Trophoblast cell (in vitro differentiated cells and primary cell): ENCODE results near the gene PIK3C2B.

Experiments used
- DNase-seq, 2 donors: peaks; one replicate each; pipeline ENCODE4 v3.0.0-alpha.2; 2016
- H2AFZ ChIP-seq: 2 replicates; pipeline ENCODE4 v1.6.1; 2013; ENCODE audit warnings: low read length, moderate library complexity, mild to moderate bottlenecking; ENCODE audit not compliant: insufficient read depth, poor library complexity
- H2AK5ac ChIP-seq: 2 replicates; pipeline ENCODE4 v1.6.1; 2013; ENCODE audit warnings: mild to moderate bottlenecking, low read length
- H2BK120ac ChIP-seq: 2 replicates; pipeline ENCODE4 v1.6.1; 2013; ENCODE audit warnings: low read length, mild to moderate bottlenecking, moderate library complexity; ENCODE audit not compliant: insufficient read depth, poor library complexity
- H2BK12ac ChIP-seq: 2 replicates; pipeline ENCODE4 v1.6.1; 2013; ENCODE audit warnings: mild to moderate bottlenecking, low read length, moderate library complexity
- H2BK5ac ChIP-seq: 2 replicates; pipeline ENCODE4 v1.6.1; 2013; ENCODE audit warnings: low read length, low read depth, moderate library complexity, mild to moderate bottlenecking; ENCODE audit not compliant: poor library complexity
- H3K14ac ChIP-seq: 2 replicates; pipeline ENCODE4 v1.6.1; 2013; ENCODE audit warnings: mild to moderate bottlenecking, low read length
- H3K18ac ChIP-seq: 2 replicates; pipeline ENCODE4 v1.6.1; 2013; ENCODE audit warnings: mild to moderate bottlenecking, low read length
- H3K23ac ChIP-seq: 2 replicates; pipeline ENCODE4 v1.6.1; 2013; ENCODE audit warnings: low read length
- H3K27ac ChIP-seq: 2 replicates; pipeline ENCODE4 v1.5.1; 2013; ENCODE audit warnings: low read depth, mild to moderate bottlenecking, inconsistent platforms, low read length, moderate library complexity
- H3K27me3 ChIP-seq: 2 replicates; pipeline ENCODE4 v1.6.1; 2013; ENCODE audit warnings: inconsistent platforms, mild to moderate bottlenecking, low read length, moderate library complexity; ENCODE audit not compliant: insufficient read depth
- H3K36me3 ChIP-seq, 2 experiments: 1 replicate in 1 of 2; 2 replicates in 1 of 2; pipeline ENCODE4 v1.6.1; 2013; ENCODE audit warnings: low read length in 2 of 2, mild to moderate bottlenecking in 2 of 2, moderate library complexity in 1 of 2; ENCODE audit not compliant: insufficient read depth in 2 of 2, control insufficient read depth in 1 of 2
- H3K4ac ChIP-seq: 2 replicates; pipeline ENCODE4 v1.6.1; 2013; ENCODE audit warnings: low read depth, mild to moderate bottlenecking, low read length, moderate library complexity
- H3K4me1 ChIP-seq, 2 experiments: 1 replicate in 1 of 2; 2 replicates in 1 of 2; pipeline ENCODE4 v1.6.1; 2013; ENCODE audit warnings: low read length in 2 of 2, mild to moderate bottlenecking in 2 of 2, moderate library complexity in 1 of 2; ENCODE audit not compliant: insufficient read depth in 2 of 2, control insufficient read depth in 1 of 2
- H3K4me2 ChIP-seq: 2 replicates; pipeline ENCODE4 v1.6.1; 2013; ENCODE audit warnings: inconsistent platforms, mild to moderate bottlenecking, low read length, moderate library complexity
- H3K4me3 ChIP-seq: 2 replicates; pipeline ENCODE4 v1.5.1; 2013; ENCODE audit warnings: mild to moderate bottlenecking, low read depth, low read length, inconsistent platforms
- H3K79me1 ChIP-seq: one replicate; pipeline ENCODE4 v1.6.1; 2013; ENCODE audit warnings: low read length
- H3K79me2 ChIP-seq: 2 replicates; pipeline ENCODE4 v1.6.1; 2013; ENCODE audit warnings: low read length, mild to moderate bottlenecking; ENCODE audit not compliant: control insufficient read depth, insufficient read depth, poor library complexity
- H3K9ac ChIP-seq: 2 replicates; pipeline ENCODE4 v1.6.1; 2013; ENCODE audit warnings: mild to moderate bottlenecking, low read length
- H3K9me3 ChIP-seq: 2 replicates; pipeline ENCODE4 v1.6.1; 2013; ENCODE audit warnings: low read depth, mild to moderate bottlenecking, control low read depth, inconsistent platforms, low read length; ENCODE audit not compliant: insufficient read depth
- H4K12ac ChIP-seq: 2 replicates; pipeline ENCODE4 v1.6.1; 2013; ENCODE audit warnings: low read depth, mild to moderate bottlenecking, low read length, moderate library complexity
- H4K8ac ChIP-seq: 2 replicates; pipeline ENCODE4 v1.6.1; 2013; ENCODE audit warnings: low read depth, mild to moderate bottlenecking, low read length, moderate library complexity
- H4K91ac ChIP-seq: one replicate; pipeline ENCODE4 v1.6.1; 2013; ENCODE audit warnings: low read depth, mild to moderate bottlenecking, low read length, moderate library complexity
- WGBS: extraction: QIAGEN DNeasy Blood & Tissue Kit; methylation state at CpG from one replicate; pipeline ENCODE4 v1.1.7; 2013; ENCODE audit warnings: missing lambda C conversion rate; ENCODE audit not compliant: insufficient read length, insufficient coverage; ENCODE audit errors: extremely low coverage; 5-methylcytosine and 5-hydroxymethylcytosine counted together

The PIK3C2B gene

DNA sequence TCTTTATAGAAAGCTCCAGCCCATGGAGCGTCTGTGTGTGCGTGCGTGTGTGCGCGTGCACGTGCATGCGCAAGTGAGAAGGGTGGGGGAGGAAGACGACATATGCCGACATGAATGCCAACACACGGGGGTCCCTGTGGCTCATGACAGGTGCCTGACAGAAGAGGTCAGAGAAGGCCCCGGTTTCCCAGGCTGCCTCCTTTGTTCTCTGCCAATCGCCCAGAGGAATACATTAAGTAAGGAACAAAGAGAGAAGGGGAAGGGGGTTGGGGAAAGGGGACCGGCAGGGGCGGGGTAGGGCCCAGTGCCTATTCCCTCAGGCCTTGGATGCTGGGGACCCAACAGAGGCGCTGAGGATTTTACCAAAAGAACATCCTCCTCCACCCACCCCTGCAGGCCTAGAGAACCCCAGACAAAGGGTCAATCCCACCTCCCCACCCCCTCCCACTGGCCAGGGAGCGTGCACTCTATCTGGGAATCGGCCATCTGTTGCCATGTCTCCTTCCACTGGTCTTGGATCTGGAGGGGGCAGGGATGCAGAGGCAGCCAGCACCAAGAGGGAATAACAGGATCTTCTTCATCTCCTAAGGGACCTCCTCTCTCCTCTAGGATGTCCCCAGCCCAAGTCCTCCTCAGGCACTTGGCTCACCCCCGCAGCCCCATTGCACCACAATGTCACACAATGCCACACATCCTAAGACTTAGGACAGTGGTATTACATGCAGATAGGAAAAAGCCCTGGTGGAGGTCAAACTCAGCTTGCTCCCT is 39.4 kb downstream of the PIK3C2B start:
- Histone ChIP-seq H3K23ac (no peak overlapping the region), H3K4me1 (peaks cover 0 to 3% of the 10 kb centered on the region in 2 experiments), H3K79me1 (no peaks in the 10 kb centered on the region), H4K91ac (no peak overlapping the region), H2BK5ac (no peak overlapping the region), H4K8ac (no peak overlapping the region), H4K12ac (no peak overlapping the region), H2AK5ac (no peak overlapping the region), H2BK12ac (no peak overlapping the region), H3K9ac (no peak overlapping the region), H3K36me3 (peaks cover 14 to 21% of the 10 kb centered on the region in 2 experiments), H2AFZ (no peak overlapping the region), H3K4ac (no peak overlapping the region), H3K27me3 (no peaks in the 10 kb centered on the region), H3K14ac (no peak overlapping the region), H3K4me2 (no peak overlapping the region), H3K4me3 (no peak overlapping the region), H2BK120ac (no peak overlapping the region), H3K18ac (no peak overlapping the region), H3K27ac (no peak overlapping the region), H3K79me2 (no peaks in the 10 kb centered on the region), H3K9me3 (no peaks in the 10 kb centered on the region)
- no CpG with 5 or more reads among the region's 18 CpGs for WGBS
- DNase-seq: no peak

DNA sequence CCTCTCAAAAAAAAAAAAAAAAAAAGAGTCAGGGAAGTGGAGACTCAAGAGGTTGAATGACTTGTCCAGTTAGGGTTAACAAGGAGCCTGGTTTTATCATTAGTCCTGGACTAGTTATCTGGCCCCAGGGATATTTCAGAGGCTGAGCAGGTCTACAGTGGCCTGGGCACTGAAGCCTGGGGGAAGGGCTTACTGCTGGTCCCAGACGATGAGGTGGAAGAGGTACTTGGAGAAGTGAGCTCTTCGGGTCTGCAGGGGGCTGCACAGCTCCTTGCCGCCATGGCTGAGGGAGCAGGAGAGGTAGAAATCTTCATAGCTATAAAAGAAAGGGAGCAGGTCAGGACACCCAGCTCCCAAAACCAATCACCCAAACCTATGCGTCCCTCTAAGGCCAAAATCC is 40.1 kb downstream of the PIK3C2B start:
- no peak overlapping the region for H3K9ac ChIP-seq
- no peak overlapping the region for H3K18ac ChIP-seq
- H3K9me3 ChIP-seq: no peaks in the 10 kb centered on the region
- peaks cover 0 to 3% of the 10 kb centered on the region in 2 experiments for H3K4me1 ChIP-seq
- no peak overlapping the region for H3K4ac ChIP-seq
- H3K36me3 ChIP-seq: peaks cover 8 to 16% of the 10 kb centered on the region in 2 experiments
- no peak overlapping the region for H4K12ac ChIP-seq
- no peak overlapping the region for H3K23ac ChIP-seq
- H3K27me3 ChIP-seq: no peaks in the 10 kb centered on the region
- H4K91ac ChIP-seq: no peak overlapping the region
- DNase-seq: no peak
- H2AFZ ChIP-seq: no peak overlapping the region
- no CpG with 5 or more reads among the region's 4 CpGs for WGBS
- no peak overlapping the region for H2BK120ac ChIP-seq
- H3K27ac ChIP-seq: no peak overlapping the region
- no peak overlapping the region for H3K4me3 ChIP-seq
- no peak overlapping the region for H3K4me2 ChIP-seq
- no peak overlapping the region for H2BK12ac ChIP-seq
- no peak overlapping the region for H4K8ac ChIP-seq
- H2BK5ac ChIP-seq: no peak overlapping the region
- no peak overlapping the region for H3K14ac ChIP-seq
- no peak overlapping the region for H2AK5ac ChIP-seq
- H3K79me1 ChIP-seq: no peaks in the 10 kb centered on the region
- no peaks in the 10 kb centered on the region for H3K79me2 ChIP-seq

DNA sequence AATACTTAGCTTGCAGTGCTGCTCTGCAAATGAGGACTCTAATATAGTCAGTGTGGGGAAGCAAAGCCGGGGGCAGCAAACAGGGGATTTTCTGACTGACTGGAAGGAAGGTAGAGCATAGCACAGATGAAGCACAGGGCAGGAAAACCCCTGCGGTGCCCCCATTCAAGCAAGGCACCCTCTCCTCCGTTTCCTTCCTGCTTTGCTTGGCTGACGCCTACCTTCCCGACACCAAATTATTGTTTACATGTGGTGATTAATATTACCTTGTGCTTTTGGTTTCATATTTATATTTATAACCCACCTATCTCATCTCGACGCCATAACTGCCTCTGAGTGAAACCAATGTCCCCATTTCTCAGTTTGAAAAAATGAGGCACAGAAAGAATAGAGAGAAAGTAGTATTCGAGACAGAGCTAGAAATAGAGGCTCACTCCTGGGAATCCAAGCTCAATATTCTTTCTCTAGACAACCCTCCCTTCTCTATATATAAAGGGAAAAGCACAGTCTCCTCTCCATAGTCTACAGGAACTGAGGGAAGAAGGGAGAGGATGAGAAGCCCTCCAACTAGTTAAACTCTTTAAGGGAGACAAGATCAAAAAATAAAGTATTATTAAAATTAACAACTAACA is 41.3 kb downstream of the PIK3C2B start:
- H2BK12ac ChIP-seq: no peak overlapping the region
- H3K18ac ChIP-seq: no peak overlapping the region
- H3K14ac ChIP-seq: no peak overlapping the region
- no peak overlapping the region for H2AK5ac ChIP-seq
- no peak overlapping the region for H3K4me2 ChIP-seq
- H3K79me1 ChIP-seq: no peaks in the 10 kb centered on the region
- peaks cover 0 to 3% of the 10 kb centered on the region in 2 experiments for H3K4me1 ChIP-seq
- H3K9me3 ChIP-seq: no peaks in the 10 kb centered on the region
- H2BK120ac ChIP-seq: no peak overlapping the region
- no peak overlapping the region for H4K91ac ChIP-seq
- no peak for DNase-seq
- H4K12ac ChIP-seq: no peak overlapping the region
- no peak overlapping the region for H2BK5ac ChIP-seq
- peaks cover 5 to 16% of the 10 kb centered on the region in 2 experiments for H3K36me3 ChIP-seq
- no peak overlapping the region for H3K23ac ChIP-seq
- H3K27ac ChIP-seq: no peak overlapping the region
- H3K4ac ChIP-seq: no peak overlapping the region
- H3K79me2 ChIP-seq: no peaks in the 10 kb centered on the region
- H3K4me3 ChIP-seq: no peak overlapping the region
- no peaks in the 10 kb centered on the region for H3K27me3 ChIP-seq
- H3K9ac ChIP-seq: no peak overlapping the region
- no peak overlapping the region for H2AFZ ChIP-seq
- no CpG with 5 or more reads among the region's 8 CpGs for WGBS
- no peak overlapping the region for H4K8ac ChIP-seq

DNA sequence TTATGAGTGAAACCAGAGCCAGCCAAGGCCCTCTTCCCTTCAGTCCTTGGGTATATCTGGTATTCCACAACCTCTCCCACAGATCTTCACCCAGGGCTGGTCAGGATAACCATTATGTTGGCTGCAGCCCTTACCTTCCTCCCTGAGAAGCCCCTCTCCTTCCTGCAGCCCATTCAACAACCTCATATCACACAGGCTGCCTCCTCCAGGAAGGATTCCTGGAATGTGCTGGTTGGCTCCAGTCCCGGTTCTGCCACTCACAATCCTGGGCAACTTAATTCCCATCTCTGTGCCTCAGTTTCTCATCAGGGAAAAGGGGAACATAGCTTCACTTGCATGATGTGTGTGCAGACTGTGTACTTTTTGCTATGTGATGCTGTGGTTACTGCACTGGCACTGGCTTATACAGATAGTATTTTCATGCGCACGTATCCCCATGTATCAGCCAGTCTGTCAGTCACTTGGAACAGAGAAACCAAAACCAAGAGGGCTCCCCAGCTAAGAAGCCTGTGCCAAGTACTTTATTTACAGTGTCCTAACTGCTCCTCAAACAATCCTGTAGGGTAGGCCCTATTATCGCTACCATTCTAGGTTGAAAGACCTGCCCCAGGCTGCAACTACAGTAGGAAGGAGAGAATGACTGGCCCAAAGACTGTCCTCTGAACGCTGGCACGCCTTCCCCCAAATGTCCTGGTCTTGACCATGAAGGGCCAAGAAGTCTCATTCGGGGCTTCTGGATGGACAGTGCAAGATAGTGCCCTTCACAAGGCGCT is 43.1 kb downstream of the PIK3C2B start:
- Histone ChIP-seq H3K79me1 (no peaks in the 10 kb centered on the region), H3K4me3 (no peak overlapping the region), H3K9me3 (no peaks in the 10 kb centered on the region), H4K8ac (no peak overlapping the region), H3K9ac (no peak overlapping the region), H3K79me2 (no peaks in the 10 kb centered on the region), H2AFZ (no peak overlapping the region), H2BK12ac (no peak overlapping the region), H3K4me2 (no peak overlapping the region), H3K14ac (no peak overlapping the region), H3K18ac (no peak overlapping the region), H2BK5ac (no peak overlapping the region), H3K36me3 (peaks cover 11 to 26% of the 10 kb centered on the region in 2 experiments), H3K27ac (no peak overlapping the region), H3K27me3 (no peaks in the 10 kb centered on the region), H3K23ac (no peak overlapping the region), H3K4me1 (peaks cover 0 to 3% of the 10 kb centered on the region in 2 experiments), H2BK120ac (no peak overlapping the region), H2AK5ac (no peak overlapping the region), H4K12ac (no peak overlapping the region), H4K91ac (no peak overlapping the region), H3K4ac (no peak overlapping the region)
- no CpG with 5 or more reads among the region's 8 CpGs for WGBS
- peak in 1 of 2 donors; percentile 27 for DNase-seq
